ENCODE measurements around the gene VPS13D.
"Not testable (repeated sequence)": the region's sequence is repeated elsewhere in the genome, so short reads cannot be mapped to it uniquely, and the experiment has no call there.

The VPS13D gene

DNA sequence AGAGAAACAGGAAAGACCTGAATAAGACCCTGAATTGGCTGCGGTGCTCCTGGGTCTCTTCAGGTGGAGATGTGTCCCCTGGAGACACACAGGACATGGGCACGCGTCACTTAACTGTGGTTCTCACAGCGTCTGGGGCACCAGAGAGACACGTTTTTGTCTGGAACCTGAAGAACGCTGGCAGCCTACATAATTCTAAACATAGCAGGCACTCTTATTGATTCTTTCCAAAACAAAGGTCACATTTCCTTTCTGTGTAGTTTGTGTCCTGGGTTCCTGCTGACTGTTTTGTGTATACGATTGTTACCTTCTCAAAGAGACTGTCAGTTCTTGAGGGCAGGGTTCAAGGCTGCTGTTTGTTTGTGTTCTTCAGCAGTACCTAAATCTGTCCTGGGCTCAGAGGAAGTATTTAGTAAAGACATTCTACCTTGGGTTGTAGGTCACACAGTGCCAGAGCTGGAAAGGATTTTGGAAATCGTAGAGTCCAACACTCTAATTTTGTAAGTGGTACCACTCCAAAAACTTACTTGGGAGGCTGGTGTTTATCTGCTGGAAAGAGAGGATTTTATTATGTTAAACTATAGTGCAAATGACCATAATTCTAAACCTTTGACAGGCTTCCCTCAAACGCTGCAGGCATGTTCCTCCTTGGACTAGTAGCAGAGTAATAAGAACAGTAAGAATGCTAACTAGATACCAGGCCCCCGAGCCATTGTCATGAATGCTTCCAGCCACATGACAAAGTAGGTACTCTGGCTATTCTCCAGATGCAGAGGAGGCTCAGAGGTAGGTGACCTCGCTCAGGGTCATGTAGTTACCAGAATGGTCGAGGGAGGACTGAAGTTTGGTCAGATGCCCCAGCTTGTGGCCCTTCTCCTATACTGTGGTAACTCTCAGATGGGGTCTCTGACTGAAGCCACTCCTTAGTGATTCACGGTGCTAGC is 223.8 kb downstream of the VPS13D start:
- peak in 1 of 2 experiments; percentile 52 for DNase-seq

- no peak for DNase-seq
Measured at GRCh38 chr1:12454406-12455391, 224.9 kb downstream of the VPS13D start.

- not testable (repeated sequence) for DNase-seq
Measured at GRCh38 chr1:12456081-12456480, 226.3 kb downstream of the VPS13D start.

DNA sequence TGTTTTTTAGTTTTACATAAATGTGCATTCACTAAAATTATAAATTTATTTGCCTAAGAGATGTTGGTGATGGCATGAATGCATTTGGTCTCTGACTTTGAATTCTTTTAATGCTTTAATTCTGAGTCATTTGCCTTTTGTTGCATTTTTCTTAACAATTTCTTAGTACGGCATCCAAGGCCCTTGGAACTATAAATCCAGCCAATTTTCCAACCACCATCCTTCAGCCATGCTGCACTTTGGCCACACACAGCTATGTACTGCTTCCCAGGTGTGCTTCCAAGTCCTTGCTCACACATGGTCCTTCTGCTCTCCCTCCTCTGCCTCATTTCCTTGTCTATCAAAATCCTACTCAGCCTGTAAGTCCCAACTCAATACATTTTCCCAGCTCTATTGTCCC is 227.1 kb downstream of the VPS13D start:
- DNase-seq, result no peak

- no peak for DNase-seq
Measured at GRCh38 chr1:12457771-12458170, 227.9 kb downstream of the VPS13D start.

- DNase-seq, result no peak
Measured at GRCh38 chr1:12458571-12458970, 228.7 kb downstream of the VPS13D start.

DNA sequence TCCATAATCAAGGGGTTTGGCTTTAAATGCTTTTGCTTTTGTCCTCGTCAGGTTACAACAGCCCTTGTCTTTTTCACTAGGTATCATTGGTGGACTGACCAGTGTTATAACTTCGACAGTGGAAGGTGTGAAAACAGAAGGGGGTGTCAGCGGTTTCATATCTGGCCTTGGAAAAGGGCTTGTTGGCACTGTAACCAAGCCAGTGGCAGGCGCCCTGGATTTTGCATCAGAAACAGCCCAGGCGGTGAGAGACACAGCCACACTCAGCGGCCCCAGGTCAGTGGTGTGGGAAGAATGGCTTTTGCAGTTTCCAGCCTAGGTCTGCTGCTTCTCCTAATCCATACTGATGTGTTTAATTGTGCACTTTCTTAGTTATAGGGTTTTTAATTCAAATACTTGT is 230.3 kb downstream of the VPS13D start:
- no peak for DNase-seq

DNA sequence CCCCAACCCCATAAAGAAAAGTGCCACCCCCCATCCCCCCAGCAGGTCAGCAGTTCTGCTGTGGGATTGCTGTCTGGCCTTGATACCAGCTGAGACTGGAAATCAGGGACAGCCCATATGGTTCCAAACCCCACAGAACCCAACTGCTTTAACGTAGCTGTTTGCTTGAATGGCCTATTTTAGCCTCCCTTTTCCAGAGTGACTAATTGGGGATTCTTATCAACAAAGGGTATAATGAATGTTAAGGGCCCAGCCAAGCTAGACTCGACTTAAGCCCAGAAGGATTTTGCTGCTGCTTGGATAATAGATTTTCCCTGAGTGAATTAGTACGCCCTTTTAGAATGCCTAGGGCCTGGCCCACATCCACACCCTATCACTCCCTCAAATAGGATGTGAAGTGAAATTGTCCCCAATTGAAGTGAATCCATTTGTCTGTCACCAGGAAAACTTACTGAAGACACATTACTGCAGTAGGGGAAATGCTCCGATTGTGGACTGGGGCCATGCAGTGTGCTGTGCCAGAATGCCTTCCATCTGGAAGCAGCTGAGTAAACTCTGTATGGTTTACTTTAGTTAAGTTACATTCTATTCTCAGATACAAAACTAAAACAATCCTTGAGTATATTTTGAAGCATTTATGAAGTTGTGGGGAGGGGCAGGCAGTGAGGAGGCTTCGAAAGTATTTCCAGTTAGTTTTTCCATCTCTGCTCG is 231.2 kb downstream of the VPS13D start:
- DNase-seq, result no peak

DNA sequence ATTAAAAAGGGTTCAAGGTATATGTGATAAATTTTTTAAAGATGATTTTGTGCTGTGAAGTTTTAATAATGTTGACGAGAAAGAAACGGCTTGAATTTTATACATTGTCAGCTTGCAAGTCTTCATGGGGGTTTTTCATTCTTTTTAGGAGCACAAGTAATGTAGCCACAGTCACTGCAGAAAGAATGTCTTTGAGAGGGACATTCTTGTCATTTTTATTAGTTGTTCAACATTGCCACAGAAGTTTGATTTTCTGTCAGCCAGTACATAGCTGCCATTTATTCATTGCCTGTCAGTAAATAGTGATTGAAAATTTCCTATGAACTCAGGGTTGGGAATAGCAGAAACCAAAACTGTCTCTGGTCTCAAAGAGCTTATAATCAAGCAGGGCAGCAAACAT is 231.9 kb downstream of the VPS13D start:
- DNase-seq, result no peak

DNA sequence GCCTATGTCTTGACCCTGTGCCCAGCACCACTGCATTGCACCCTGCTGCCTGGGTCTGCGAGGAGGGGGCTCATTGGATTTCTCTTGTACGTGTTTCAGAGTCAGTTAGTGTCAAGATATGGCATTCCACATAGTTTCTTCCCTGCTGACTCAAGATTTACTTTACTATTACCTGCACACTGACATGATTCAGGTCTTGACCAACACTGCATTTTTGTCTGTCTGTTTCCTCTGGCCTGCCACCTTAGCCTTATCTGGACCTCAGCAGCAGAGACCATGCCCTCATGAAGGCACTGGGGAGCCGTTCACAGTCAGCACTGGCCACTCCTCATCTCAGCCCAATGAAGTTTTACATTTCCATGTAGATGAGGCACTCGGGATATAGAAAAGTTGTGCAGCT is 232.8 kb downstream of the VPS13D start:
- no peak for DNase-seq

GRCh38 chr1:12464045-12464461 is 234.2 kb downstream of the VPS13D start:
- no peak for DNase-seq

DNA sequence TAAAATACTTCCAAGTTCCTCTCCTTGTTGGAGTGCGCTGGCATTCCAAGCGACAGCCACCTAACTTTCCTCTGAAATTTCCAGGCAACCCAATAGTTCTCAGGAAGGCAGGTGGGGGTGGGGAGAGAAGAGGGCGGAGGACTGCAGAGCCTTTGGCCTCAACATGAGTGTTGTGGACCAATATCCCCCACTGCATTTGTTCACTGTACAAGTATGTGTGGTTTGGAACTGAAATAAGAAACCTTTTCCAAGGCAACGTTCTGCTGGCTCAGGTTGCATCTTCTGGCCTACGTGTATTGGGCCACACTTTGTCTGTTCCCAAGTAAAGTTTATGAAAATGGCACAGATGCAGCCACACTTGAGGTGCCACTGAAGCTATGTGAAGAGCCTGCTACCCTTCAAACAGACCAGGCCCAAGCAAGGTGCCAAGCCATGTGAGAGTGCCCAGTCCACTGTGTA is 234.8 kb downstream of the VPS13D start:
- no peak for DNase-seq

DNA sequence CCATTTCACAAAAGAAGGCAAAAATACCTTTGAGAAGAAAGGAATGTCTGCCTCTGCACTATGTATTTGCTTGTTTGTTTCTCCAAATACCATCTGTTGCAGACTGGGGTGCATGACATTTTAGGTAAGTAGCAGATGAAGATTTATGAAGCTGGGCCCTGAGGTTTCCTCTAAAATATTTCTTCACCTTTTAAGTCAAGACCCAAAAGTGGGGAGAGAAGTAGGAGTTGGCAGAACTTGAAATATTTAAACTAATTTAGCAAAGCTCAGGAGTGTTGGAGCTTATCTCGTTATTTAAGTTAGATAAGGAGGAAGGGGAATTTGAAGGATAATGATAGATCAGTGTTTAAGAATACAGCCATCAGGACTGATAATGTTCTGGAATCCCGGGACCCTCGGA is 235.3 kb downstream of the VPS13D start:
- no peak for DNase-seq

DNA sequence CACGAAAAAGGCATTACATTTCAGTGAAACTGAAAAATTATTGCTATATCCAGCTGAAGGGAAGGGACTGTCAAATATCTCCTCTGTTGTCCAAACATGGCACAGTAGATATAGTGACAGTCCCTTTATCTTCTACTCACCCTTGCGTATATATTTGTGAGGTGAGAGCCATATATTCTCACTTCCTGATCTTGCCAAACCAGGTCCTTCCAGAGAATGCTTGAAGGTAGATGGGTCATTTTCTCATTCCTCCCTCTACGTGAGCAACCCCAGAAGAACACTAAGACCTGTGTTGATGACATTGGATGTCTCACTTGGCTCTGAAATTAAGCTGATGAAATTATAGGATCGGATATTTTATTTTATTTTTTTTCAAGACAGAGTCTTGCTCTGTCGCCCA is 237.0 kb downstream of the VPS13D start:
- DNase-seq, result no peak

DNA sequence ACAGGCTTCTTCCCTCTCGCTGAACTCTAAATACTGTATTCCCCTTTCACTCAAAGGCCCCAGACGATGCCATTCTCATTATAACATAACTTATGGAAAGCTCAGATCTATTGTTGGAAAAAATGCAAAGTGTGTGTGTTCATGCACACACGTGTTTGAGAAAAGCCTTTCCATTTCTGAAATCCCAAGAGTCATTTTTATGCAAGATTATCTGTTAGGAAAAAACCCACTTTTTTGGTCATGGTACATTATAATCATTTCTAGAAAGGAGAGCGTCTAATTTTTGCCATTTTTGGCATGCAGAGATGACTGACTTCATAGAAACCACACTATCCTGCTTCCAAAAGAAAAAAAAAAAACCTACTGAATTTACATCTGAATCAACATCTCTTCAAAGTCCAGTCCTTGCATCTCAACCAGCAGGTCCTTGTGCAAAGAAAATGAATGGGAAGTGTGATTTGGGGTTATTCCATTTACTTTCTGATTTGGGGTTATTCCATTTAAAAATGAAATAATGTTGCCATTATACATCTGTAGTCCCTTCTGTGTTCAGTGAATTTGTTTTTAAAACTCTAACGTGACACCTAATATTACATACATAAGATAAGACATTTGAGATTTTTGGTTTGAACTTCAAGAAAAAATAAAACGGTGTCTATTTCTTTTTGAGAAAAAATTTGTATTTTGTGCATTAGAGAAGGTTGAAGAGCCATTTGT is 237.9 kb downstream of the VPS13D start:
- DNase-seq, result no peak

GRCh38 chr1:12468323-12468722 is 238.5 kb downstream of the VPS13D start:
- no peak for DNase-seq

- DNase-seq, result no peak
Measured at GRCh38 chr1:12469493-12469892, 239.7 kb downstream of the VPS13D start.

GRCh38 chr1:12469990-12470389 is 240.2 kb downstream of the VPS13D start:
- no peak for DNase-seq

DNA sequence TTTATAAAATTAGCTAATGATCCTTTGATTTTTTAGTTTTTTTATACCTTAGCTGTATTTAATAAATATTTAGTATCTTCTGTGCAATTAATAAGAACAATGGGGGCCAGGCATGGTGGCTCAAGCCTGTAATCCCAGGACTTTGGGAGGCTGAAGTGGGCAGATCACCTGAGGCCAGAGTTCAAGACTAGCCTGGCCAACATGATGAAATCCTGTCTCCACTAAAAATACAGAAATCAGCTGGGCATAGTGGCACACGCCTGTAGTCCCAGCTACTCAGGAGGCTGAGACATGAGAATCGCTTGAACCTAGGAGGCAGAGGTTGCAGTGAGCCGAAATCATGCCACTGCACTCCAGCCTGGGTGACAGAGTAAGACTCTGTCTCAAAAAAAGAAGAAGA is 241.1 kb downstream of the VPS13D start:
- DNase-seq, result not testable (repeated sequence)

- no peak for DNase-seq
Measured at GRCh38 chr1:12472156-12472797, 242.4 kb downstream of the VPS13D start.

- DNase-seq, result peak; percentile 68 to 87
Measured at GRCh38 chr1:12472798-12473551, 243.1 kb downstream of the VPS13D start.

Measured in stimulated activated CD4-positive, alpha-beta T cell treated with anti-CD3 and anti-CD28 coated beads, Interleukin-4, amount 100 ng/mL, for 4 hours (primary cell).